Thoracic aorta (tissue), 2 donors: ENCODE measurements around the gene FLAD1. TPM values are rescaled to one million over a fixed set of nuclear protein-coding genes. Genes with fewer than 3 reads are reported as not detected.

ENCODE experiments used
- ATAC-seq: fragments of 150-250 bp; one replicate; pipeline ENCODE4 v1.8.0; 2017; ENCODE audit warnings: low read depth; ENCODE audit not compliant: insufficient number of reproducible peaks, low FRiP score
- DNase-seq: peaks from one replicate; pipeline ENCODE4 v3.0.0-alpha.2; 2020; ENCODE audit warnings: low spot score
- H3K27ac ChIP-seq, 2 donors: fragments of 200-600 bp; sonication (generic); 1 replicate in 1 of 2; 2 replicates in 1 of 2; pipeline ENCODE4 v1.5.1; 2016; ENCODE audit warnings: mild to moderate bottlenecking in 2 of 2, moderate library complexity in 2 of 2
- H3K27me3 ChIP-seq: fragments of 200-600 bp; sonication (generic); replicated peaks from 2 replicates; pipeline ENCODE4 v1.6.0; 2016; ENCODE audit warnings: mild to moderate bottlenecking; ENCODE audit not compliant: insufficient read depth
- H3K36me3 ChIP-seq: fragments of 200-600 bp; sonication (generic); one replicate; pipeline ENCODE4 v1.5.1; 2016
- H3K4me1 ChIP-seq, 2 donors: fragments of 200-600 bp; sonication (generic); 1 replicate in 1 of 2; 2 replicates in 1 of 2; pipeline versions ENCODE4 v1.5.1 to v1.6.0; 2016; ENCODE audit warnings: low read depth in 2 of 2, mild to moderate bottlenecking in 1 of 2; ENCODE audit not compliant: control insufficient read depth in 1 of 2
- H3K4me3 ChIP-seq: fragments of 200-600 bp; sonication (generic); 2 replicates; pipeline ENCODE4 v1.5.1; 2016; ENCODE audit warnings: mild to moderate bottlenecking
- H3K9me3 ChIP-seq: fragments of 200-600 bp; sonication (generic); 2 replicates; pipeline ENCODE4 v1.5.1; 2016
- total RNA-seq, 2 donors: library from RNA; depleted of rRNA; stranded (reverse); fragments of >200 nt; gene quantifications; one replicate each; pipeline versions ENCODE4 v1.1.0 to v1.2.3, GENCODE V29; 2016
- TF ChIP-seq, protein P1 (sequence below): fragments of 200-600 bp; sonication (generic); IDR thresholded peaks from one replicate; pipeline ENCODE4 v1.5.1; 2019; ENCODE audit warnings: antibody characterized with exemption

The FLAD1 gene
- total RNA-seq, 2 donors from 2014 or later: 23.8 to 27.2 TPM

- Histone ChIP-seq H3K27ac (no peak overlapping the region), H3K4me1 (peaks cover 9 to 15% of the 10 kb centered on the region in 2 donors), H3K4me3 (no peak overlapping the region), H3K9me3 (no peaks in the 10 kb centered on the region), H3K36me3 (peaks cover 17% of the 10 kb centered on the region), H3K27me3 (no peaks in the 10 kb centered on the region)
- DNase-seq (no peak), ATAC-seq (no peak)
- TF ChIP-seq, protein P1, sequence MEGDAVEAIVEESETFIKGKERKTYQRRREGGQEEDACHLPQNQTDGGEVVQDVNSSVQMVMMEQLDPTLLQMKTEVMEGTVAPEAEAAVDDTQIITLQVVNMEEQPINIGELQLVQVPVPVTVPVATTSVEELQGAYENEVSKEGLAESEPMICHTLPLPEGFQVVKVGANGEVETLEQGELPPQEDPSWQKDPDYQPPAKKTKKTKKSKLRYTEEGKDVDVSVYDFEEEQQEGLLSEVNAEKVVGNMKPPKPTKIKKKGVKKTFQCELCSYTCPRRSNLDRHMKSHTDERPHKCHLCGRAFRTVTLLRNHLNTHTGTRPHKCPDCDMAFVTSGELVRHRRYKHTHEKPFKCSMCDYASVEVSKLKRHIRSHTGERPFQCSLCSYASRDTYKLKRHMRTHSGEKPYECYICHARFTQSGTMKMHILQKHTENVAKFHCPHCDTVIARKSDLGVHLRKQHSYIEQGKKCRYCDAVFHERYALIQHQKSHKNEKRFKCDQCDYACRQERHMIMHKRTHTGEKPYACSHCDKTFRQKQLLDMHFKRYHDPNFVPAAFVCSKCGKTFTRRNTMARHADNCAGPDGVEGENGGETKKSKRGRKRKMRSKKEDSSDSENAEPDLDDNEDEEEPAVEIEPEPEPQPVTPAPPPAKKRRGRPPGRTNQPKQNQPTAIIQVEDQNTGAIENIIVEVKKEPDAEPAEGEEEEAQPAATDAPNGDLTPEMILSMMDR: no peak
Measured at GRCh38 chr1:154987326-154987725, 4.2 kb downstream of the FLAD1 start.

- ATAC-seq (no peak), DNase-seq (no peak)
- H3K36me3 ChIP-seq: peaks cover 17% of the 10 kb centered on the region
Measured at GRCh38 chr1:154988058-154988954, 5.2 kb downstream of the FLAD1 start.

DNA sequence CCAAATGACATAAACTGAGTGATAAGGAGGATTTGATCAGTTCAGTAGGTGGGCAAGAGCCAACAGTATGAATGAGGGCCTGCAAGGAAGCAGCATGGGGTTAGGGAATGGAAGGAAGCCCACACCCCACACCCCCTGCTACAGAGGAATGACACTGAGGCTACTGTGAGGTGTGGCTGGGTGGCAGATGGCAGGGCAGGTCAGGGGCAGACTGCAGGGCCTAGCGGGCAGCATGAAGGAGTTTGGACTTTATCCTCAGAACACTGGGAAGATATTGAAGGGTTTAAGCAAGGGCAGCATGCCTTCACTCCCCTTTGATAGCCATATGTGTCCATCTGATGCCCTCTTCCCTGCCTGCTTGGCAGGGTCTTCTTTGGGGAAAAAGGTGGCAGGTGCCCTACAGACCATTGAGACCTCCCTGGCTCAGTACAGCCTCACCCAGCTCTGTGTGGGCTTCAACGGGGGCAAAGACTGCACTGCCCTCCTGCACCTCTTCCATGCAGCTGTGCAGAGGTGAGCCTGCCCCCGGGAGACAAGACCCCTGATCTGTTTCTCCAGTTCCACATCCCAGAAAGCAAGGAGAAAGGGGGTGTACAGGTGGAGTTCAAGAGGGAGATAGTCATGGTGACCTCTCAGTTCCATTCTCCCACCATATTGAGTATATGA is 6.2 kb downstream of the FLAD1 start:
- peaks cover 17% of the 10 kb centered on the region for H3K36me3 ChIP-seq
- no peak for ATAC-seq
- H3K27ac ChIP-seq: no peak overlapping the region
- no peak for DNase-seq
- H3K4me3 ChIP-seq: no peak overlapping the region
- TF ChIP-seq, protein P1: no peak
- peaks cover 0 to under 1% of the 10 kb centered on the region in 2 donors for H3K4me1 ChIP-seq
- no peaks in the 10 kb centered on the region for H3K9me3 ChIP-seq
- no peaks in the 10 kb centered on the region for H3K27me3 ChIP-seq

More at GRCh38 chr1:154988058-154988954, 5.2 kb downstream of the FLAD1 start:
- Histone ChIP-seq H3K27me3 (no peaks in the 10 kb centered on the region), H3K4me3 (no peak overlapping the region), H3K27ac (no peak overlapping the region), H3K9me3 (no peaks in the 10 kb centered on the region), H3K4me1 (peaks cover 6 to 9% of the 10 kb centered on the region in 2 donors)
- TF ChIP-seq, protein P1: no peak

DNA sequence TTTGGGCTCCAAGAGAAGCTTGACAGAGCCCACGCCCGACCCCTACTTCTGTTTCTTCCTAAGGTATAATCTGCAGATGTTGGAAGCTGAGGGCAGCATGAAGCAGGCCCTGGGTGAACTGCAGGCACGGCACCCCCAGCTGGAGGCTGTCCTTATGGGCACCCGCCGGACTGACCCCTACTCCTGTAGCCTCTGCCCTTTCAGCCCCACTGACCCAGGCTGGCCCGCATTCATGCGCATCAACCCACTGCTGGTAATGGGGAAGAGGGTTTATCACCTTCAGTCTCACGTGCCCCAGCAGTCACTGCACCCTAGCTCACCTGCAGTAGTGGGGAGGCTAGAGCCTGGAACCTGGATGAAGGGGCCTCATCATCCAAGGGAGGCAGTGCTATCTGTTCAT is 7.1 kb downstream of the FLAD1 start:
- Histone ChIP-seq H3K27me3 (no peaks in the 10 kb centered on the region), H3K4me3 (no peak overlapping the region), H3K4me1 (no peaks in the 10 kb centered on the region), H3K36me3 (peaks cover 17% of the 10 kb centered on the region), H3K9me3 (no peaks in the 10 kb centered on the region), H3K27ac (no peak overlapping the region)
- no peak for DNase-seq
- TF ChIP-seq, protein P1: no peak
- no peak for ATAC-seq
